22Rv1 (cell line): ENCODE results near the gene NPDC1.

Experiments
- ZFX ChIP-seq: fragments of 450-650 bp; IDR thresholded peaks from 2 replicates; pipeline ENCODE4 v1.6.1; 2017; ENCODE audit warnings: antibody characterized with exemption, borderline replicate concordance
- TF ChIP-seq, protein P1 (sequence below): fragments of 450-650 bp; IDR thresholded peaks from 2 replicates; pipeline ENCODE4 v1.5.1; 2017; ENCODE audit warnings: mild to moderate bottlenecking

- TF ChIP-seq, protein P1, sequence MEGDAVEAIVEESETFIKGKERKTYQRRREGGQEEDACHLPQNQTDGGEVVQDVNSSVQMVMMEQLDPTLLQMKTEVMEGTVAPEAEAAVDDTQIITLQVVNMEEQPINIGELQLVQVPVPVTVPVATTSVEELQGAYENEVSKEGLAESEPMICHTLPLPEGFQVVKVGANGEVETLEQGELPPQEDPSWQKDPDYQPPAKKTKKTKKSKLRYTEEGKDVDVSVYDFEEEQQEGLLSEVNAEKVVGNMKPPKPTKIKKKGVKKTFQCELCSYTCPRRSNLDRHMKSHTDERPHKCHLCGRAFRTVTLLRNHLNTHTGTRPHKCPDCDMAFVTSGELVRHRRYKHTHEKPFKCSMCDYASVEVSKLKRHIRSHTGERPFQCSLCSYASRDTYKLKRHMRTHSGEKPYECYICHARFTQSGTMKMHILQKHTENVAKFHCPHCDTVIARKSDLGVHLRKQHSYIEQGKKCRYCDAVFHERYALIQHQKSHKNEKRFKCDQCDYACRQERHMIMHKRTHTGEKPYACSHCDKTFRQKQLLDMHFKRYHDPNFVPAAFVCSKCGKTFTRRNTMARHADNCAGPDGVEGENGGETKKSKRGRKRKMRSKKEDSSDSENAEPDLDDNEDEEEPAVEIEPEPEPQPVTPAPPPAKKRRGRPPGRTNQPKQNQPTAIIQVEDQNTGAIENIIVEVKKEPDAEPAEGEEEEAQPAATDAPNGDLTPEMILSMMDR, result no peak
- TF ChIP-seq ZFX, result no peak
Measured at GRCh38 chr9:137007108-137007815, 38.7 kb downstream of the NPDC1 start.
